CD4-positive, alpha-beta T cell treated with Interleukin-2 at 100 ng/mL for 4 hours (primary cell): Measurements from ENCODE around the gene PIGL.
"Not testable (repeated sequence)": the region's sequence is repeated elsewhere in the genome, so short reads cannot be mapped to it uniquely, and the experiment has no call there.

ENCODE experiments used
- DNase-seq: peaks from one replicate; pipeline ENCODE4 v3.0.0-alpha.2; 2020; ENCODE audit warnings: low spot score

PIGL gene

DNA sequence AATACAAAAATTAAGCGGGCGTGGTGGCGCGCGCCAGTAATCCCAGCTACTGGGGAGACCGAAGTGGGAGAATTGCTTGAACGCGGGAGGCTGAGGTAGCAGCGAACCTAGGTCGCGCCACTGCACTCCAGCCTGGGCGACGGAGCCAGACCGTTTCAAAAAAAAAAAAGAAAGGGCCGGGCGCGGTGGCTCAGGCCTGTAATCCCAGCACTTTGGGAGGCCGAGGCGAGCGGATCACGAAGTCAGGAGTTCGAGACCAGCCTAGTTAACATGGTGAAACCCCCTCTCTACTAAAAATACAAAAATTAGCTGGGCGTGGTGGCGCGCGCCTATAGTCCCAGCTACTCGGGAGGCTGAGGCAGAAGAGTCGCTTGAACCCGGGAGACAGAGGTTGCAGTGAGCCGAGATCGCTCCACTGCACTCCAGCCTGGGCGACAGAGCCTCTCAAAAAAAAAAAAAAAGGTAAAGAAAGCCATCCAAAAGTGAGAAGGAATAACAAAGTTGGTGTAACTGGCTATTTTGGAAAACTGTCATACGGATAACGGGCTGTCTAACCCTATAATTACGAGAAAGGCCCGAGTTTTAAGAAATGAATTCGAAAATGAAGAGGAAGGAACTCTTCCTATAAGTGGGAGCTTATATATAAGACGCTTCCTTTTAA lies 539 bp upstream of the PIGL start:
- not testable (repeated sequence) for DNase-seq

DNA sequence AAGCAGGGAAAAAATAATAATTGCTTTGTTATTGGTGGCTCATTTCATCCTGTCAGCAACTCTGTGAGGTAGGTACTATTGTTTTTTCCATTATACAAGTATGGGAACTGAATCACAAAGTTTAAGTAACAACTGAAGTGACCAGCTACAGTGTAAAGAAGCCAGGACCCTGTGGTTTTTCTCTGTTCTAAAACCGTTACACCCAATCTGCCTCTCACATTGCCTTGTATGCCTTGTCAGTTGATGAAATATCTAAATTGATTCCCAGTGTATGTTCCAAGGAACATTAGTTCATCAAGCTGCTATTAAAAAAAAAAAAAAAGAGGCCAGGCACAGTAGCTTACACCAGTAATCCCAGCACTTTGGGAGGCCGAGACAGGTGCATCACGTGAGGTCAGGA lies 5.4 kb downstream of the PIGL start:
- DNase-seq = no peak

DNA sequence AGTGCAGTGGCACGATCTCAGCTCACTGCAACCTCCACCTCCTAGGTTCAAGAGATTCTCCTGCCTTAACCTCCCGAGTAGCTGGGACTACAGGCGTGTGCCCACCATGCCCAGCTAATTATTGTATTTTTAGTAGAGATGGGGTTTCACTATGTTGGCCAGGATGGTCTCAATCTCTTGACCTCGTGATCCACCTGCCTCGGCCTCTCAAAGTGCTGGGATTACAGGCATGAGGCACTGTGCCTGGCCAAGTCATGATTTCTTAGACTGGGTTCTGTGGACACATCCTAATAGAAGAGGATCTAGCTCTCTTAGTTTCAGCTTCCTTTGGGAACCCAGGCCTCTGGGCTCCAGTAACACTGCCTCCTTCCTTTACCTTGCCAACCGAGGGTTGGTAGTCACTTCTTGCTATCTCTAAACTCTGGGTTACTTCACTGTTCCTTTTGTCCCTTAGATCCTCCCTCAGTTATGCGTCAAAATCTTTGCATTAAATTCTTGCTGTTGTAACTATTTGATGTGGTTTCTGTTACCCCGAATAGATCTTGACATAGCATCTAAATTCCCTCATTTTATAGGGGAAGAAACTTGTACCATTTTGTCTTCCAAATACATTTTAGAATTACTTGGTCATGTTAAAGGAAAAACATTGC lies 13.0 kb downstream of the PIGL start:
- not testable (repeated sequence) for DNase-seq

DNA sequence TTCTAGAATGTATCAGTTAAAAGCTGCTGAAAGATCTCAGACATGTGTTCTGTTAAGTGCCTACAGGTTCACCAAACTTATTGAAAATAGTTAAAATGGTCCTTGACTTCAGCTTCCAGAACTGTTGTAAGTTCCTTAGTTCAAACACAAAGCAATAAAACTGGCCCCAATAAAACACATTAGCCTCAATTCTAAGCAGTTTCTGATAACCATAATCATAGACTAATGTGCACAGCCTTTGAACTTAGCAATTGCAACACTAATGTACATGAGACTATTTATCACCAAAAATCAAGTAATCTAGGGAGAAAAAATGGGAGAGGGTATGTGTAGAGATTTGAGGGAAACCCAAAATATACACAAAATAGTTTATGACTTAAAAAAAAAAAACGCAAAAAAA lies 15.4 kb downstream of the PIGL start:
- no peak for DNase-seq

DNA sequence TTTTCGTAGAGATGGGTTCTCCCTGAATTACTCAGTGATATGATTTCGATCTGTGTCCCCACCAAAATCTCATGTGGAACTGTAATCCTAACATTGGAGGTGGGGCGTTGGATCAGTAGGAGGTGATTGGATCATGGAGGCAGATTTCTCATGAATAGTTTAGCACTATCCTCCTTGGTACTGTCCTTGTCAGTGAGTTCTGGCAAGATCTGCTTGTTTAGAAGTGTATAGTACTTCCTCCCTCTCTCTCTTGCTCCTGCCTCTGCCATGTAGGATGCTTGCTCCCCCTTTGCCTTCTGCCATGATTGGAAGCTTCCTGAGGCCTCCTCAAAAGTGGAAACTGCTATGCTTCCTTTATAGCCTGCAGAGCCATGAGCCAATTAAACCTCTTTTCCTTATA lies 22.9 kb downstream of the PIGL start:
- no peak for DNase-seq

DNA sequence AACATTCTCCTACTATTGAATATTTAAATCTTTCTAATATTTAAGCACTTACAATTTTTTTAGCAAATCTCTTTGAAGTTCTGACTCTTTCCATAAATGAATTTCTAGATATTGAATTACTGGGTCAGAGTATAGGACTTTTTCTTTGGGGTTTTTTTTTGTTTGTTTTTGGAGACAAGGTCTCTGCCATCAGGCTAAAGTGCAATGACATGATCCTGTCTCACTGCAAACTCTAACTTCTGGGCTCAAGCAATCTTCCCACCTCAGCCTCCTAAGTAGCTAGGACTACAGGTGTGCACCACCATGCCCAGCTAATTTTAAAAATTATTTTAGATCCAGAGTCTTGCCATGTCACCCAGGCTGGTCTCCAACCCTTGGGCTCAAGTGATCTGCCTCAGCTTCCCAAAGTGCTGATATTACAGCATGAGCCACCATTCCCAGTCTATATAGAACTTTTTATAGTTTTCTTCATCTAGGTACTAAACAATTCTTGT lies 24.9 kb downstream of the PIGL start:
- DNase-seq = no peak

DNA sequence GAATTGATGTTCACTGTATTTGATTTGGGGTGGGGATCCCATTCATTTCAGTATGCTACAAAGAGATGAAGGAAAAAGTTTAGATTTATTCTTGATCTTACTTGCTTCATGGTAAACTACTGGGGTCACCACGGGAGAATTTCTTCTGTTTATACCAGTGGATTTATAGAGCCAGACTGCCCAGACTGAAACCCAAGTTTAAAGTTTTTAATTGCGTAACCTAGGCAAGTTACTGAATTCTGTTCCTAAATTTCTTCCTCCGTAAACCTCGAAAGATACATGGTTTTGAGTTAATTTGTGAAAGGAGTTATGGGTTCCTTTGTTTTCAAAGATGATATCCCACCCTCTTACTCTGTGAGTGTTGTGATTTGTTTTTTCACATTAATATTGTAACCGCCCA lies 26.4 kb downstream of the PIGL start:
- DNase-seq = no peak

DNA sequence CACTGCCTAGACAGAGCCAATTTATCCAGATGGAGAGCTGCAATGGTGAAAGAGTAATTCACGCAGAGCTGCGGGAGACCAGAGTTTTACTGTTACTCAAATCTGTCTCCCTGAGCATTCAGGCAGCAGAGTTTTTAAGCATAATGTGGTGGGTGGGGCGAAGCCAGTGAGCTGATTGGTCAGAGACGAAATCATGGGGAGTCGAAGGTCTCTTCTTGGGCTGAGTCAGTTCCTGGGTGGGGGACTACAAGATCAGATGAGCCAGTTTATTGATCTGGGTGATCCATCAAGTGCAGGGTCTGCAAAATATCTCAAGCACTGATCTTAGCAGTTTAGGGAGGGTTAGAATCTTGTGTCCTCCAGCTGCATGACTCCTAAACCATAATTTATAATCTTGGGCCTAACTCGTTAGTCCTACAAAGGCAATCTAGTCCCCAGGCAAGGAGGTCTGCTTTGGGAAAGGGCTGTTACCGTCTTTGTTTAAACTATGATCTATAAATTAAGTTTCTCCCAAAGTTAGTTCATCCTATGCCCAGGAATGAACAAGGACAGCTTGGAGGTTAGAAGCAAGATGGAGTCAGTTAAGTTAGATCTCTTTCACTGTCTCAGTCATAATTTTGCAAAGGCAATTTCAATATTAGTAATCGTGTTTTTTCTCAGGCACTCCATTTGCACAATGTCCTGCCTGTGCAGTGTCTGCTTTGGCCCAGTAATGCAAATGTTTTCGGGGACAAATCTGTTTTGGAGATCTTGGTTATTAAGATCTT lies 27.0 kb downstream of the PIGL start:
- no peak for DNase-seq

DNA sequence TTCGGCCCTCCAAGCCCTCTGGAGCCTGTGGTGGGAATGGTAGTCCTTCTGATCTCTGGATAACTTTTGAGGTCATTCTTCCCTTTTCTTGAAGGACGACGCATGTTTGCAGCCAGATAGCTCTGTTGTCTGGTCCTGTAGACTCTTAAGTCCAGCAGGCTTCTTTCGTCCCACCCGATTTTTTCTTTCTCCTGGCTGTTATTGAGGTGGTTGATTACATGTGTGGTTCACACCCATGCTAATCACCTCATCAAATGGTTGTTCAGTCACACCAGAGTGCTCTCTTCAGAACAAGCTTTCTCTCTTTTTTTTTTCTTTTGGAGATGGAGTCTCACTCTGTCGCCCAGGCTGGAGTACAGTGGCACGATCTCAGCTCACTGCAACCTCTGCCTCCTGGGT lies 30.6 kb downstream of the PIGL start:
- no peak for DNase-seq

DNA sequence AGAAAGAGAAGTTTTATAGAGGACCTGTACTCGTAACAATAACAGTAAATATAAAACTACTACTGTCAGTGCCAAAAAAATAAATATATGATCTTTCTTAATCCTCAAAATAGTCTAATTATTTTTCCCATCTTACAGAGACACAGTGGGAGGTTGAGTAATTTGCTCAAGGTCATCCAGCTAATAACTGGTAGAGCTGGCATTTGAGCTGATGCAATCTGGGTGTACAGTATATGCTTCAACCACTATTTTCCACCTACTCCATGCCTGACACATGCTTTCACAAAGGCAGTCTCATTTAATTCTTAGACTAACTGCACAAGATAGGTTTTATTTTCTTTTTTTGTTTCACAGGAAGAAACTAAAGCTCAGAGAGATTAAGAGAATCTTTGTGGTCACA lies 33.6 kb downstream of the PIGL start:
- DNase-seq = no peak

DNA sequence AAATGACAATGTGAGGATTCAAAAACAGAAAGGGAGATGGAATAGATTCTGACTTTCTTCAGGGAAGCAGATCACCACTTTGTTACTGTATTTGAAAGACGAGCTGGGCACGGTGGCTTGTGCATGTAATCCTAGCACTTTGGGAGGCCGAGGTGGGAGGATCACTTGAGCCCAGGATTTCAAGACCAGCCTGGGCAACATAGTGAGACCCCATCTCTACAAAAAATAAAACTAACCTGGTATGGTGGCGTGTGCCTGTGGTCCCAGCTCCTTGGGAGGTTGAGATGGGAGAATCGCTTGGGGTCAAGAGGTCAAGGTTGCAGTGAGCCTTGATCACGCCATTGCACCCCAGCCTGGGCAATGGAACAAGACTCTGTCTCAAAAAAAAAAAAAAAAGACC lies 34.0 kb downstream of the PIGL start:
- DNase-seq = no peak

DNA sequence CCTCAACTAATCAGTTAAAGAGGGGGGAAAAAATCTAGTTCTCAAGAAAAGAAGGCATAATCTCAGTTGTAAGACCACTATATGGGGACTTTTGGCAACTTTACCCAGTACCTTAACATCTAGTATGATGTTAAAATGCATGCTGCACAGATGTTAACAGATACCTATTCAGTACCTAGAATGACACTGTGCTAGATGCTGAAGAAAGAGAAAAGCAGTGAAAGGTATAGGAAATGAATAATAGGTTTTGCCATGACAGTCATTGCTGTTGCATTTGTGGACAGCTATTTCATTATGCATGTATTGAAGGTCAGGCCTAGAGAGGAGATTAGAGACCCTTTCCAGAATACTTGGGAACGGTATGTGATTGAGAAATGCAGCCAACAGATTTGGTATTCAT lies 34.5 kb downstream of the PIGL start:
- no peak for DNase-seq

DNA sequence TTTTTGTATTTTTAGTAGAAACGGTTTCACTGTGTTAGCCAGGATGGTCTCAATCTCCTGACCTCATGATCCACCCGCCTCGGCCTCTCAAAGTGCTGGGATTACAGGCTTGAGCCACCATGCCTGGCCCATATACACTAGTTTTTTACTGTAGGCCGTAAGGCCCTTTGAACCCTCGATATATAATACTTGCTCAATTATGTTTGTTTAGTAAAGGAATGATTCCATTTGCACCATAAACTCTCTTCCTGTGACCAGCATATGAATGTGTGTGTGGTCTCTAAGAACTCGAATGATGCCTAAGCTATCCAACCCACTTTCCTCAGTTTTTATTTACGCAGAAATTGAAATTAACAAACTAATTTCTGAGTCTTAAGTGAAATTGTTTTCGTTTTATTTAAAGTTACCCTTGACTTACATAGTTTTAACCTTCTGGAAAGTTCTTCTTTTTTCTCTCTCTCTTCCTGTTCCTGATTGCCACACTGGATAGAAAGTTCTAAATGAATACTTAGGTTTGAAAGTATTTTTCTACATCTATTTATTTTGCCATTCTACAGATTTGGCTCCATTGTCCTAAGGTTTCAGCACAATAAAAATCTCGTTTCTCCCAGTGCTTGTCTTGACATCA lies 37.9 kb downstream of the PIGL start:
- DNase-seq = no peak

DNA sequence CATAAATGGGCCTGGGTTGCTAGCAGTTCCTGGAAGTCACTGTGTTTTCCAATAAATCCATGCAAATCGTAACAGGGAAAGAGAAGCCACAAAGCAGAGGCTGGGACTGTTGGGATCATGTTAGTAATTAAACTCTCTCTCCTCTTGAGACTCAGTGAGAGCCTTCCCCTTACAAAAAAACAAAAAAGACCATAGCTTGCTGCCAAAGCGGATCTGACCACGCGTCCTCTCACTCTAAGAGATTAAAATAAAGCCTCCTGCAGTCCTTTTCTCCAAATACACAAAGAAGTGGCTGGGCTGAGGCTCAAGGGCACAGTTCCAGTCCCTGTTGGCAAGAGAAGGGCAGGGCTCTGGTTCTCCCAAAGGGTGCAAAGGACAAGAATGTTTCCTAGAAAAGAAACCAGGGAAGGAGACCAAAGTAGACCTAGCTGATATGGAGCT lies 38.5 kb downstream of the PIGL start:
- no peak for DNase-seq

DNA sequence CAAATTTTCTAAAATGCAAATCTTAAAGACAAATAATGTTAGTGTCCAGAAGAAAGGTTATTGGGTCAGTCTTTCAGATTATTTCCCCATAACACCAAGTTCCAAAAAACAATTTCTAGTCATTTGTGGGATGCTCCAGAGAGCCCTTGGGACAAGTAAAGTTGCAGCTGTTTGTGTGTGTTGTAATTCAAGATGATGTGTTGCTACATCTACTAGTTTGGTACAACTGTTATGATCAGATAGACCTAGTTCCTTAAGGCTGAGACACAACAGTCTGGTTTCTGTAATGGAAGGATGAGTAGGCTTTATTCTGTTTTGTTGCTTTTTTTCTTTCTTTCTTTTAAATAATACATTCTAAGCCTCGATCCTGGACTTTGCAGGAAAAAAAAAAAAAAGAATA lies 41.9 kb downstream of the PIGL start:
- DNase-seq = no peak

DNA sequence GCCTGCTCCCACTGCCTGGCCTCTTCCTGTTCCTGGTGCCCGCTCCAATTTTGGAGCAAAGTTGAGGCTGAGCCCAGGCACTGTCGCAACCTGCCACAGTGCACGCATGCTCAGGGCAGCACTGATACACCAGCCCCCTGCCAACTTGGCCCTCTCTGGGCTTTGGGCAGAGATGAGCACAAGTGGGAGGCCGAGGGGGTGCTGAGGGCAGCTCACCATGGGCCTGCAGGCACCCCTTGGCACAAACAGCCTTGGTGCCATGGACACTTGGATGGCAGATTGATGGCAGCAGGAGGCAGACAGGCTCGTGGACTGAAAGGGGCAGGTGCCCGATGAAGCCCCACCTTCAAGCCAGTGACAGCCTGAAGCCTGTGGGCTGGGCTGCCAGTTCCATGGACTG lies 42.9 kb downstream of the PIGL start:
- no peak for DNase-seq

DNA sequence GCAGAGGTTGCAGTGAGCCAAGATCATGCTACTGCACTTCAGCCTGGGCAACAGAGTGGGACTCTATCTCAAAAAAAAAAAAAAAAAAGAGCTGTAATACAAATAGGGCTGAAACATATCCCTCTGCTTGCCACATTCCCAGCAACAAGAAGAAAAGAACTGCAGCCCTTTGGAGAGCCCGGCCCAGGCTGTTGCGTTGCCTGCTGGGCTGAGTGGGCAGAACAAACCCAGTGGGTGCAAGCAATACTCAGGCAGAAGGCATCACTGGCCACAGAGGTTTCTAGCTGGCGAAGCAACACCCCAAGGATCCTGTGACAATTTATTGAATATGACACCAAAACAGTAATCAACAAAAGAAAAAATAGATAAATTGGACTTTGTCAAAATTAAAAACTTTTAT lies 44.0 kb downstream of the PIGL start:
- DNase-seq = no peak

DNA sequence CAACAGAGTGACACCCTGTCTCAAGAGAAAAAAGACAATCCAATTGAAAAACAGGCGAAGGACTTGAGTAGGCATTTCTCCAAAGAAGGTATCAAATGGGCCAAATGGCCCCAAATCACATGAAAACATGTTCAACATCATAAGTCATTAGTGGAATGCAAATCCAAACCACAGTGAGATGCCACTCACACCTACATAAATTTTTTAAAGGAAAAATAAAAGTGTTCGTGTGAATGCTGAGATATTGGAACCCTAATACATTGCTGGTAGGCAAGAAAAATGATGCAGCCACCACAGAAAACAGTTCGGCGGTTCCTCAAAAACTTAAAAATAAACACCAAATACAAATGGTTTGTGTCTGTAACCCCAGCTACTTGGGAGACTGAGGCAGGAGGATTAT lies 45.2 kb downstream of the PIGL start:
- DNase-seq = no peak

DNA sequence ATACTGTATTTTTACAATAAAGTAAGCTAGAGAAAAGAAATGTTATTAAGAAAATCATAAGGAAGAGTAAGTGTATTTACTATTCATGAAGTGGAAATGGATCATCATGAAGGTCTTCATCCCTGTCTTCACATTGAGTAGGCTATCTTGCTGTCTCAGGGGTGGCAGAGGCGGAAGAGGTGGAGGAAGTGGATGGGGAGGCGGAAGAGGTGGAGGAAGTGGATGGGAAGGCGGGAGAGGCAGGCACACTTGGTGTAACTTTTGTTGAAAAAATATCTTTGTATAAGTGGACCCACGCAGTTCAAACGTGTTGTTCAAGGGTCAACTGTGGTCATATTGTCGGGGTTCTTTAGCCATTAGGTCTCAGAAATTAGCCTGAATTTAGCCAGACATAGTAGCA lies 50.2 kb downstream of the PIGL start:
- no peak for DNase-seq

DNA sequence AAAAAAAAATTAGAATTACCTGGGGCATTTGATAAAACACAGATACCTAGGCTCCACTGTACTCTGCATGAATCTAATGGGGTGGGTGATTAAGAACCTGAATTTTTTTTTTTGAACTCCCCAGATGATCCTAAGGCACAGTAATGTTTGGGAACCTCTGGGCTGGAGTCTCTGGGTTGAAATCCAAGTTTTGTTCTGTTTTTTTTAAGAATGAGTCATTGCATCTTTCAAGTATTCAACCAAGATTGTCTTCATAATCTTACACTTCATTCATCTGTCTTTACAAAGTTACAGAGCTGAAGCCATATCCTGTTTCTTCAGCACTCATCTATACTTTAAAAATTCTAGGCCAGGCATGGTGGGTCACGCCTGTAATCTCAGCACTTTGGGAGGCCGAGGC lies 52.6 kb downstream of the PIGL start:
- no peak for DNase-seq

DNA sequence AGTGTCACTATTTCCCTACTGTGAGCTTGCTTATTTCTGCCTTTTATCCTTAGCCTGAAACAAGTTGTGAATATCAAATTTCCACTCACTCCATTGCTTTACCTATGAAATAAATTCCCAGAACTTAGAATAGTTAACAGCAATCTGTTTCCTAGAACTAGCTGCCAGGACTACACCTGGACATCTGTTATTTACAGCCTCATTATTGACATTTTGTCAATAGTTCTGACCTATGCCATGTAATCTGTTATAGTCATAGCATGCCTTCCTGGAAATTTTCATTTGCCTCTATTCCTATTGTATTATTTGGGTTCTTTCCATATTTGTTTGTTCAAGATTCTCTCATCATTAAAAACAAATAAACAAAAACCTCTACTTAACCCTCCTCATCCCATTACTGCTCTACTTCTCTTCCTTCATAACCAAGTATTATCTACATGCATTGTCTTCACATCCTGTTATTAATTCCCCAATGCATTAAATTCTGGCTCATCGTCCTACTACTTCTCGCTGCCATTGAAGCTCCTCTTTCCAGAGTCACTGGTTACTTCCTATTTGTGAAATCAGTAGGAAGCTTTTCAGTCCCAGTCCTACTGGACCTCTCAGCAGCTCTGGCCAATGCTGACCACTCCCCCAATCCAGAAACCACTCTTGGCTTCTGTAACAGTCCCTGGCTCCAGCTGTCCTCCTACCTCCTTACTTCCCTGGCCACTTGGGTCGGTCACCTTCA lies 55.3 kb downstream of the PIGL start:
- no peak for DNase-seq

DNA sequence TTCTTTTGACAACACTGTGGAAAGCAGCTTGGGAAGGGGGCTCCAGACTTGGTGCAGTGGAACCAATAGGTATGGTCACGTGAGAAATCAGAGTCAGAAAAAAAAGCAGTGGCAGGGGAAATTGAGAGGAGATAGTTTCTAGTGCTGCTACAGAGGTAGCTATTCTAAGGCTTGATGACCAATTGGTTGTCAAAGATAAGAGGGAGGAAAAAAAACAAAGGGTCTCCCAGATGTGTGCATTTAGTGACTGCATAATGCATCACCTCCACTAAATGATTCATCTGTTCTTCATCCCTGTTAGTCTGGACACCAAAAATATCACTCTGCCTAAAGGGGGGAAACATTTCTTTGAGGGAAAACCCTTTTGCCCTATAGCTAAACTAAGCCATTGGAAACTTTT lies 56.5 kb downstream of the PIGL start:
- DNase-seq = no peak
